Fibroblast of the aortic adventitia (primary cell): ENCODE data around the gene EGFLAM. TPM values are rescaled to one million over a fixed set of nuclear protein-coding genes. Genes with fewer than 3 reads are reported as not detected.
A peak's percentile ranks its signal among the peaks of the same experiment; 100 is the strongest.

Experiments used
- DNase-seq: peaks from one replicate; pipeline ENCODE4 v3.0.0-alpha.2; 2010; ENCODE audit warnings: low read depth
- H3K4me3 ChIP-seq: 2 replicates; pipeline ENCODE4 v1.5.1; 2011; ENCODE audit warnings: low read depth, mild to moderate bottlenecking, control low read depth, low read length, moderate library complexity
- CTCF ChIP-seq: IDR thresholded peaks from 2 replicates; pipeline ENCODE4 v1.5.1; 2011; ENCODE audit warnings: mild to moderate bottlenecking, low read length, control low read depth, inconsistent platforms; ENCODE audit not compliant: insufficient read depth
- total RNA-seq: library from RNA; depleted of rRNA; stranded (reverse); fragments of >200 nt; gene quantifications from 2 replicates; pipeline ENCODE4 v1.2.3, GENCODE V29; 2012; ENCODE audit warnings: low replicate concordance

Gene EGFLAM
- total RNA-seq, 1 donor = 16.2 TPM

GRCh38 chr5:38367966-38368365 is 109.6 kb downstream of the EGFLAM start:
- TF ChIP-seq CTCF = no peak
- DNase-seq = no peak
- no peak overlapping the region for H3K4me3 ChIP-seq

- no peak for DNase-seq
- no peak for TF ChIP-seq CTCF
- no peak overlapping the region for H3K4me3 ChIP-seq
These were observed 111.3 kb downstream of the EGFLAM start for GRCh38 chr5:38369692-38370091.

- DNase-seq = no peak
- H3K4me3 ChIP-seq = no peak overlapping the region
- TF ChIP-seq CTCF = no peak
These were observed 112.2 kb downstream of the EGFLAM start for GRCh38 chr5:38370358-38371100.

GRCh38 chr5:38371596-38371995 is 113.2 kb downstream of the EGFLAM start:
- no peak overlapping the region for H3K4me3 ChIP-seq
- no peak for DNase-seq
- no peak for TF ChIP-seq CTCF

- TF ChIP-seq CTCF = no peak
- DNase-seq = peak; percentile 2
- no peak overlapping the region for H3K4me3 ChIP-seq
These were observed 115.4 kb downstream of the EGFLAM start for GRCh38 chr5:38373743-38374142.

- TF ChIP-seq CTCF = no peak
- DNase-seq = no peak
These were observed 117.1 kb downstream of the EGFLAM start for GRCh38 chr5:38375423-38375822.

GRCh38 chr5:38376404-38376803 is 118.0 kb downstream of the EGFLAM start:
- no peak for TF ChIP-seq CTCF
- no peak for DNase-seq
- H3K4me3 ChIP-seq = no peak overlapping the region

More at GRCh38 chr5:38375423-38375822, 117.1 kb downstream of the EGFLAM start:
- H3K4me3 ChIP-seq = no peak overlapping the region
